ENCODE data around the gene SV2A. TPM values are rescaled to one million over a fixed set of nuclear protein-coding genes. Genes with fewer than 3 reads are reported as not detected.
A peak's percentile ranks its signal among the peaks of the same experiment; 100 is the strongest.
"Not testable (repeated sequence)": the region's sequence is repeated elsewhere in the genome, so short reads cannot be mapped to it uniquely, and the experiment has no call there.

The SV2A gene
- total RNA-seq, 1 experiment from 2014 or later = 47.1 TPM

GRCh38 chr1:149942885-149943284 is 25.2 kb upstream of the SV2A start (continued):
- TF ChIP-seq PRDM15 (CRISPR knock-in tag; IDR thresholded peaks at IDR 0.05) (no peak), CREM (CRISPR knock-in tag; IDR thresholded peaks at IDR 0.05) (no peak), ZNF425 (CRISPR knock-in tag; conservative IDR thresholded peaks at IDR 0.05) (no peak), JAZF1 (CRISPR knock-in tag; IDR thresholded peaks at IDR 0.05) (no peak), ZNF138 (CRISPR knock-in tag; conservative IDR thresholded peaks at IDR 0.05) (no peak), GRHL2 (CRISPR knock-in tag; IDR thresholded peaks at IDR 0.05; ENCODE audit: insufficient replicate concordance, severe bottlenecking) (no peak)

GRCh38 chr1:149942207-149942606 is 24.6 kb upstream of the SV2A start:
- peak; percentile 77 for ATAC-seq
- H3K4me3 Mint-ChIP-seq = no peak overlapping the region
- no peaks in the 10 kb centered on the region; the same call in 1 of the 2 replicates for H3K27me3 Mint-ChIP-seq (ENCODE audit: low read depth)
- CTCF ChIA-PET = interaction anchor here (0.6 to 1.8 kb wide), 19 partner anchors 8 to 1158 kb away, joined by 3 to 13 read pairs (median 3); partner anchors contain the start of gene VPS45
- peak; percentile 53 for DNase-seq (ENCODE audit: low spot score)
- no peaks in the 10 kb centered on the region for H3K9me3 Mint-ChIP-seq
- POLR2A ChIA-PET = interaction anchor here (0.5 to 1.8 kb wide), 2 partner anchors 52 to 55 kb away, joined by 3 to 15 read pairs; a partner anchor contains a TSS
- TF ChIP-seq ZNF425 (CRISPR knock-in tag; conservative IDR thresholded peaks at IDR 0.05) (no peak), ZNF512 (CRISPR knock-in tag; IDR thresholded peaks at IDR 0.05; ENCODE audit: borderline replicate concordance) (no peak)
- H3K27ac Mint-ChIP-seq = peak overlapping the region; percentile 49
- peaks cover 48% of the 10 kb centered on the region for H3K4me1 Mint-ChIP-seq
- H3K36me3 Mint-ChIP-seq = peaks cover 20% of the 10 kb centered on the region

- H3K27me3 Mint-ChIP-seq (ENCODE audit: low read depth) = no peaks in the 10 kb centered on the region; the same call in 1 of the 2 replicates
- H3K36me3 Mint-ChIP-seq = peaks cover 11% of the 10 kb centered on the region
- ATAC-seq = no peak
- H3K4me3 Mint-ChIP-seq = no peak overlapping the region
- H3K9me3 Mint-ChIP-seq = no peaks in the 10 kb centered on the region
- ChIA-PET CTCF (no interaction called here), POLR2A (interaction anchor here (0.7 kb wide), 1 partner anchor 52 kb away, joined by 3 read pairs; no protein-coding TSS in a partner anchor)
- no peak for DNase-seq (ENCODE audit: low spot score)
- H3K4me1 Mint-ChIP-seq = peaks cover 65% of the 10 kb centered on the region
- peak overlapping the region; percentile 71 for H3K27ac Mint-ChIP-seq
- TF ChIP-seq MAX (CRISPR knock-in tag; IDR thresholded peaks at IDR 0.05) = no peak
- no peak for TF ChIP-seq TEAD1 (CRISPR knock-in tag; IDR thresholded peaks at IDR 0.05)
- TF ChIP-seq FOXK1 (CRISPR knock-in tag; IDR thresholded peaks at IDR 0.05) = no peak
- no peak for TF ChIP-seq NR3C1 (CRISPR knock-in tag; conservative IDR thresholded peaks at IDR 0.05; ENCODE audit: low read depth)
Measured at GRCh38 chr1:149940427-149940826, 22.8 kb upstream of the SV2A start.

- Mint-ChIP-seq H3K27ac (peak overlapping the region; percentile 99), H3K4me1 (peaks cover 65% of the 10 kb centered on the region), H3K4me3 (peak overlapping the region; percentile 55)
- not testable (repeated sequence) for DNase-seq (ENCODE audit: low spot score); H3K36me3 Mint-ChIP-seq; H3K9me3 Mint-ChIP-seq; ATAC-seq; H3K27me3 Mint-ChIP-seq (ENCODE audit: low read depth)
- ChIA-PET CTCF (interaction anchor here (0.6 to 1.0 kb wide), 3 partner anchors 16 to 249 kb away, joined by 3 read pairs; no protein-coding TSS in a partner anchor), POLR2A (interaction anchor here (0.6 to 2.1 kb wide), 4 partner anchors 9 to 1068 kb away, joined by 3 to 19 read pairs (median 4); a partner anchor contains a TSS)
Measured at GRCh38 chr1:149938668-149939003, 21.0 kb upstream of the SV2A start.
